Testis (tissue), 2 donors: ENCODE measurements around the gene FOXK1.

ENCODE experiments used
- CTCF ChIP-seq, 3 experiments: fragments of 450-650 bp in 2 of 3; fragments of 200-600 bp in 1 of 3; sonication (generic) in 1 of 3; IDR thresholded peaks; one replicate each; pipeline ENCODE4 v1.5.1; 2016 to 2019; ENCODE audit warnings: antibody characterized with exemption in 3 of 3, mild to moderate bottlenecking in 2 of 3, moderate library complexity in 1 of 3
- POLR2A ChIP-seq: fragments of 450-650 bp; IDR thresholded peaks from one replicate; pipeline ENCODE4 v1.6.1; 2017; ENCODE audit warnings: antibody characterized with exemption, mild to moderate bottlenecking, moderate library complexity

- no peak for TF ChIP-seq CTCF (IDR thresholded peaks at IDR 0.05)
- TF ChIP-seq POLR2A = no peak
Observed at GRCh38 chr7:4713183-4713784, 31.2 kb downstream of the FOXK1 start.
